GM18861 (cell line): Measurements from ENCODE around the gene MAB21L1.

Experiments
- ATAC-seq: cut with Tn5 transposase; IDR thresholded peaks from one replicate; pipeline ENCODE4 v1.9.1; 2021; ENCODE audit not compliant: unreplicated experiment

MAB21L1 gene

DNA sequence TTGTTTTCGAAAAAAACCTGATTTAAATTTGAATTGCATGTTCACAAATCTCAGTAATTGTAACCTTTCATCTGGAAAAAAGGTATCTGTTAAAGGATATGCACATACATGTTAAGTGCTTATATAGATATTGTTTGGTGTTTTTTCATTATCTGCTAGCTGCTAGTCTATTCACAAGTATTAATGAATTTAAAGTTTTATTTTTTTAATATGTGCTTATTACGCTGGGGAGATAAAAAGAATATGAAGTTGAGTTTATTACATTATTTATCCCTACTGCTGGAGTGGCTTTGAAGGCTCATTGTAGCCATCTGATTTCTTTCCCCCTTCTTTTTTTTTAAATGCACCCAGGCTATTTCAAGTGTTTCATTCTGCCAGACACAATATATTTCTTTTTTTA lies 3.9 kb upstream of the MAB21L1 start:
- ATAC-seq: no peak

DNA sequence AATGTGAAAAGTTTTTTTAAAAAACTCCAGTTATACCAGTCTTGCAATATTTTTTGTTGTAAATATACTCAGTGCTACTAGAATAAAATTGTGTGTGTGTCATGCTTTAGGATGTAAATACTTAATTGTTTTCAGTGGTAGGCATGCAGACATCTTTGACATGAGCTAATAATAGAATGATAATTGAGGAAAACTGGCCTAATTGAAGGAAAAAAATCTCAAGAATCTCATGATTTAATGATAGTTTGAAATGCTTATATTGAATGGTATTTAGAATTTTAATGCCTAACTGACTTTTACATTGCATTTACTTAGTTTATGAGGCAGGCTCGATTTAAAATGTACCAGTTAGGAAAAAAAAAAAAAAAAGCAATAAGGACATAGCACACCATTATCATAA lies 3.2 kb upstream of the MAB21L1 start:
- ATAC-seq: no peak

DNA sequence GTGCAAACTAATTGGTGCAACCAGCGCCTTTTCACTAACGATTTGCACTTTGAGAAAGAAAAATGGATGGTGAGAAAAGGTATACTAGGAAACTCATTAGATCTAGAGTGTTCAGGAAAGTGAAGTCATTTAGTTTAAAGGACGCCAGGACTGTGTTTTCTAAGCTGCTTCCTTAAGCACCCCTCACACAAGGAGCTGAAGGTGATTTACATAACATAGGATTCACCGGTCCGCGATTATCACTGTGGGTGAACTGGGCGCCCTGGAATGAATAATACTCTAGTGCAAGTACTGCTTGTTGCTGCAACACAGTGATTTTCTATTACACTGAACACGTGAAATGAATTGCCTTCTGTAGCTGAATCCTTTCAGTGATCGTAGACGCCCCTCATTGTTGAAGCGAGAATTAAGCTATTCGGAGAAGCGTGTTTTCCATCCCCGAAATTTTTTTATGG lies 2.6 kb upstream of the MAB21L1 start:
- no peak for ATAC-seq

DNA sequence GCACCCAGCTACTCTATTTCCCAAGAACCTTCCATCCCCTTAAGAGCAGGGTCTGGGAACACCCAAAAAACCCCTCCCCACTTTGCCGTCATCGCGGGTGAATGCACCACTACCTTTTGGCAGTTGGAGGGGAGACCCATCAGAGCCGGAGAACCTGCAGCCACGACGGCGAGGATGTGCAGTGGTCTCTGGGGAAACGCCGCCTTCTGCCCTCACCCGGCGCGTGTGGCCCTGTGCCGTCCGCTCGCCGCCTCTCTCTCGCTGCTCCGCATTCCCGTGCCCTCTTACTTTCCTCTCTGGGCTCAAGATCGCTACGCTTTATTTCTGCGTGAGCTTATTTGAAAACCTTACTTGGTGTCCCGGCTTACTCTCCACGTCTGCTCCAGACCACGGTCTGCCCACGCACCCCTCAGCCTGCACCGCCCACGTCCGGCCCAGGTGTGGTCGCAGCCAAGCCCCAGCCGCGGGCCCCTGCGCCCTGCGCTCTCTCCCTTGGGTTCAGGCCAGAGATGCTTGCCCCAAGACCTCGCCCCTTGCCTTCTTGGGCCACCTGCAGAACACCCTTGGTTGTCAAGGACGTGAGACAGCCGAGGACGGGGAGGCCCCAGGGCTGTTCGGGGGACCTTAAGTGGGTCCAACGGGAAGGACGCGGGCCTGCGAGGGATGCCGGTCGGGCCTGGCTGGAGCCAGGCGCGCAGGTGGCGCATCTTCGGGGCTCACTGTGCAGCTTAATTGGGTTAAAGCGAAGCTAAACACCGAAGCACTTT lies 2.0 kb upstream of the MAB21L1 start:
- no peak for ATAC-seq

DNA sequence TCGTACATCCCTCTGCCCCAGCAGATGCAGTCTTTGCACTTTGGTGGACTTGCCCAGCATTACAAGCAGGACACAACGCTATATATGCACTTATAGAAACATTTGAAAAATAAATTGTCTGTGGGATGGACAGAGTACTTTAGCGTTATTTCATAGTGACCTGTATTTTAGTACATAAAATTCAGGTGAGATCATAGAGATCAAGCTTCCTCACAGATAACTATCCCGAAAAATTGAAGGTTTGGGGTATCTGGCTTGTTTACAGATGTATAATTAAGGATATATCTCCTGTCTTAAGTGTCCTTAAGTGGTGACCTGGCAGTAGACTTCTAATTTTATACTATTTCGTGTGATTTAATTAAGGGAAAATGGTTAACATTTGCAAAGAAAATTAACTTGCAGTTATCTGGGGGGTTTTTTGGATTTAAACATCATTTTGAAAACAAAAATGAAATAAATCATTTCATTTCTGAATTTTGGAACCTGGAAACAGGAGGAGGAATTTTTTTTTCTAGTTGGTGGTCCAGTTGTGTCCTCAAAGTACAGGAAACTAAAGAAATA lies 977 bp upstream of the MAB21L1 start:
- ATAC-seq: no peak

DNA sequence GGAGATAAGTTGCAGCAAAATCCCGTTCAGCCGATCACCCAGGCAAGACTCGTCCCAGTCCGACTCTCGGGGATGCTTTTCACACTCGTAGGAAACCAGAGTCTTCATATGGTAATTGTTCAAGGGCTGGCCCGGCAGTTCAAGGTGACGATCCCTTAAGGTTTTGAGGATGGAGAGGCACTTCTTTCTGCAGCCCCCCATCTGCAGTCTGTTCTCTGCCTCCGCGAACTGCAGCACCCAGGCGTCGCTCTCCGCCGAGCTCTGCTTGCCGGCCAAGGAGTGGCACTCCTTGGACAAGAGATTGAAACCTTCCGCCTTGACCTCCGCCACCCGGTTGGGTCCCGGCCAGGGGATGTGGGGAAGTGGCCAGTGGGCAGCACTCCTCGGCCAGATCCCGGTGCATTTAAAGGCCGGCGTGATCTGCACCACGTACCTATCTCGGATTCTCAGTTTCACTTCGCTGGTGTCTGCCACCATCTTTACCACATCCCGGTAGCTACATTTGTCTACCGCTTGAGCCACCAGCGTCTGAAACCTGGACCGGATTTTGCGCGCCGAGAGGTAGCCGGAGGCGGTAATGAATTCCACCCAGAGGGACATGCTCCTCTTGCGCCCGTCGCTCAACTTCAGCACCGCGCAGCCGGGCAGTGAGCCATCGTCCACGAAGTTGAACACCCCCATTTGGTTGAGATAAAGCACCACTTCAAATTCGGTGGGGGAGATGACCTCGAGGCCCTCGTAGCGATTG lies 1.1 kb downstream of the MAB21L1 start:
- ATAC-seq: peak; percentile 53

DNA sequence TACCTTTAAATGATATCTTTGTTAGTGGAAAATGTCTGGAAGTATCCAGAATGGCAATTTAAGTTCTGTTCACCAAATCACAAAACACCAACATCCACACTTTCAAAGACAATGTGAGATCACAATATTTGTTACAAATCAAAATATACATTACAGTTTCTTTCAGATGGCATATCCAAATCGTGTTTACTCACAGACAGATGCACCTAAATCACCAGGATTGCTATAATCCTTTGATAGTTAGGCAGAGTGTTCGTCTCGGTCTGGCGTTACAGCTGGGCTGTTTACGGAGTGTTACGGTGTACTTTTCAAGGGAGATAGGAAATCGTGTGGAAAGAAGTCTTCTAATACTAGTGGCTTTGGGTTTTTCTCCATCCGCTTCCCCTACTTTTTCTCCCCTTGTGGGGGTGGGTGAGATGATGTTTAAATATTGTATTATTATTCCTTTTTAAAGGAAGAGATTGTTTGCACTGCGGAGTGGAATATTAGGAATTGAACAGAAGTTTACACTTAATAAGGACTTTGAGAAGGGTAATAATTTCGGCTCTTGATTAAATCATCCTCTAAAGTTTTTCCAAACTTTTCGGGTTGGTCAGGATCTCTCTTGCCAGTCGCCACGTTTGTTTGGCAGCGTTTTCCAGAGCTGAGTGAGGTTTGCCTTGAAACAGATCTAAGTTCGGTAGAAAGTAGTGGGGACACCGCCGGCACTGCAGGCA lies 1.8 kb downstream of the MAB21L1 start:
- no peak for ATAC-seq

DNA sequence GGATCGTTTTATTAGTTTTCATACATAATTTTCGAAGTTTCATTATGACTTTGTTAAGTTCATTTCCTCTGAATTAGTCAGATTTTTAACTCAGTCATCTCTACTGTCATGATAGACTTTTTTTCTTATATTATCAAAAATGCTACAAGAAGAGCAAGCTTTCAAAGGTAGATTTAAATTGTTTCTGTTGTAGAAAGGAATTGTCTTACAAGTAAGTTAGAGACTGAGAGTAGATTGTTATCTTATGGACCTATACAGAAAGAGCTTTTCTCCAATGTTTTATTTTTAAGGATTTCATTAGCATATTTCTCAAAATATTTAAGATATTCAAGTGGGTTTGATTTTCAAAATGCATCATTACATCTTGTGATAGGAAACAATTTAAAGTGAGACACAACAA lies 2.7 kb downstream of the MAB21L1 start:
- no peak for ATAC-seq

DNA sequence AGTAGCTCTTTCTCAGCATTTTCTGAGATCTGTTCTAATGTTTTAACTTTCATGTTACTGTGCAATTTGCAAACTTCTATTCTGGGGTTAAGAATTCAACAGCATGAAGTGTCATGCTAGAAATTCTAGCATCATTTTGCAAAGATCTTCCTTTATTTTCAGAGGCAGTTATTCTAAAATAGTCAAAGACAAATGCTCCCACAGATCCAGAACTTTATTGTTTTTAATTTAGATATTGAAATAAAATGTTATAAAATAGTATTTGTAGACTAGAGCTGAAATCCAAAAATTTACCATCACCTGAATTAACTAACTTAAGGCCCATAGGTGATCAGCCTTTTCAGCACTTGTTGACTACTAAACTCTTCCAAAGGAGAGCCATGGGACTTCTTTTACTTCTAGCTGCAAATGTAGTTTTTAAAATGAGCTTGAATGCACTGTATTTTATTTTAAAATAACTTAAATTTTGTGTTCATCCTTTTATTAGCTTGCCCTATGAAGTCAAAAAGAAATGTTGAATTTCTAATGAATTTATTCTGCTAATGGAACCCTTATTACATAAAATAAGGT lies 3.2 kb downstream of the MAB21L1 start:
- no peak for ATAC-seq

DNA sequence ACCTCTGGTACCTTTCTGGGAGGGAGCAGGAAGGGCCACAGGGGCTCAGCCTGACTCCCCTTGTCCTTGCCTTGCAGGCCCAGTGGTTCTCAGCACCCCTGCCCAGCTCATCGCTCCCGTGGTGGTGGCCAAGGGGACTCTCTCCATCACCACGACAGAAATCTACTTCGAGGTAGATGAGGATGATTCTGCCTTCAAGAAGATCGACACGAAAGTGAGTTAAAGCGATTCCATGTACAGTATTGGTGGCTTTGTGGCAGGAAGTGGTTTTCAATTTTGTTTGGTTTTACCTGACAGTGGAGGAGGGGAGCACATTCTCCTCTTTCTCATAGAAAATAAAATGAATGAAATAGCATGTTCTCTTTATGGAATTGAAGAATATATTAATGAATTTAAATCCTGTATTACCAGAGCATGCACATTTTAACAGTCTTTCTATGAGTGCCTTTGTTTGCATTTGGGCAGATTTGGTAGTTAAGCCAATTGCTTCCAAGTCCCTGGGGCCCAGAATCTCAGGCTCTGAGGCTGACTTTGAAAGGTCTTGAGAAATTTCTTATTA lies 4.1 kb downstream of the MAB21L1 start:
- no peak for ATAC-seq

DNA sequence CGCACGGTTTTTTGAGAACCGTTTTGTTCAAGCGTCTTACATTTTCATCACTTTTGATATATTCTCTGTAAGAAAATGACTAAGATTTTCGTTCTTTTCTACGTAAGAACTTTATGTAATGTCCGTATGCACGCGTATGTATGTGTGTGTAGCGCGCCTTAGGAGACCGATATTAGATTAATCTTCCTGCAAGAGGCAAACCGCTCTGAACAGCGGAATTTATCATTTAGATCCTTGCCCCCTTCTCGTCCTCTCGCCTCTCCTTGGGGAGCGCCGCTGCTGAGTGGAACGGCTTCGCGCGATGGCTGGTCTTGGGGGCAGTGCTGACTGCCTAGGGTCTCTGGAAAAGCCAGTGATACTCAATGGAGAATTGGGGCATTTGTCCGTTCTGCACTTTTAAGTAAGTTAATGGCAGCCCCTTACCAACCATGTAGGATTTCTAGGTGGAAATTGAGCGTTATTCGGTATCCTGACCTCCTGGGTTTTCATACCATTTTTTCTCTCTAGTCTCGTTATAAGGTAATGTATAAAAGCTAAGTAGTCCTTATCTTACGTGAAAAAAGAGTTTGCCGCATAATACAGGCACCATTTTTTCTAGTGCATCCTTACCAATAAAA lies 4.7 kb downstream of the MAB21L1 start:
- no peak for ATAC-seq

DNA sequence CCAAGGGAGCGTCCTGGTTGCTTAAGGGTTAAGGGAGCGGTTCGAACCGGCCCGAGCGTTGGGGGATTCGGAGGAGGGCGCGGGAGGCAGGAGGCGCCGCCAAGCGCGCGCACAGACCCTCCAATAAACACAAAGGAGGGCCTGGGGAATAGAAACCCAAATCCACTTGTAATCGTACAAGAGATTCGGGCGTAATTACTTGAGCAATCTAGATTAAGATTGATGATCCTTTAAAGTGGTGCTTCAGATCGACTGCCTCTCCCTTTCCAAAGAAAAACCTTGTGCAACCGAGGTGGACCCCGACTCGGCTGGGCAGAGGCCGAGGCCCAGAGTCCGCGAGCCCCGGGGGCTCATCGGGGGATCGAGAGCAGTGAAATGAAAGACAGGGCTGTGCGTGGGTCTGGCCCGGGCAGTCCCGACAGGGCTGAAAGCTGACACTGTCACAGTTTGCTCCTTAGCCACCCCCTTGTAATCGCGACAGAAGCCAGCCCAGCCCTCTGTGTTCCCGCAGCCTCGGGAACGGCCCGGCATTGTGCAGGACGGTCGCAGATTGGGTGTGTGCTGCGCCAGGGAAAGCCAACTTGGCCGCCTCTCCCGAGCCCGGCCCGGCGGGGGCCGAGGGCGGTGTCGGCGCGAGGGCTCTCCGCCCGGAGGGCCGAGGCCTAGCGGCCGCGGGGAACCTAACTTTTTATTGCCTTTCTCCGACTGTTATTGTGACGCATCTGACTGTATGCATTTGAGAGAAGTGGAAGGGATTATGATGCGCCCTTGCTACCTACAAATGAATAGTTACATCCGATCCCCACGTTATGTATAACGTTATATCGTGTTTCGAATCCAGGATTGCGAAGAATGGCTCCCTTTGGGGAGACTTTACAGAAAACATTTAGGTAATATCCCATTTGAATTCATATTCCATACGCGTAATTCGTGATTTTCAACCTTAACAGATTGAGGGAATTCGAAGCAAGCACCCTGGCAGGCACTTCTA lies 5.5 kb downstream of the MAB21L1 start:
- no peak for ATAC-seq

DNA sequence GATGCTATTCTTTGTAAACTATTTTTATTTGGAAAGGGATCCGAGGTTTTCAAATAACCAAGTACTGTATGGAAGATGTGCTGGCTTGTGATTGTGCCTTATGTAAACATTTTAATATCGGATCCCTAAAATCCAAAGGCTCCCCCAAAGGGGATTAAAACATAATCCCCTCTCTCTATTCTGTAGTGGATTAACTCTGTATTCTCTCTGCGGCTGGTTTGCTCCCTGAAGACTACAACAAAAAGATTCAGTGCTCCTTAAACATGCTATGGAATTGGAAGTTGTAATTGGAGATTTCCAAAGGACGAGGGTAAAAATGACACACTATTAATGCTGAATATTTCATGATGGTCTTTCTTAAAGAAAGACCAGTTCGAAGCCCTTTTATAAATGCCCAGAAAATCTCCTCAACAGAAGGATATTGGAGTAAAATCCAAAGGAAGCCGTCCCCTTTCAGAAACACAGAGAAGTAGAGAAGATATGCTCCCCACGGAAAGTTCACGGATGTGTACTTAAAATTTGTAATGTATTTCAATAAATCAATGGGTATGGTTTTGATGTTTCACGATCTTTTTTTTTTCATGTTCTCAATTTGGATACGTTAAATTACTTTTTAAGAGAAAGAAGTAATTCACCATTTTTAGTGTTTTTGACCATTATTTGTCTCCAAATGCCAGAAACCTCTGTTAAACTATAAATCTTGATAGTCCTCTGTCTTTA lies 6.5 kb downstream of the MAB21L1 start:
- no peak for ATAC-seq

DNA sequence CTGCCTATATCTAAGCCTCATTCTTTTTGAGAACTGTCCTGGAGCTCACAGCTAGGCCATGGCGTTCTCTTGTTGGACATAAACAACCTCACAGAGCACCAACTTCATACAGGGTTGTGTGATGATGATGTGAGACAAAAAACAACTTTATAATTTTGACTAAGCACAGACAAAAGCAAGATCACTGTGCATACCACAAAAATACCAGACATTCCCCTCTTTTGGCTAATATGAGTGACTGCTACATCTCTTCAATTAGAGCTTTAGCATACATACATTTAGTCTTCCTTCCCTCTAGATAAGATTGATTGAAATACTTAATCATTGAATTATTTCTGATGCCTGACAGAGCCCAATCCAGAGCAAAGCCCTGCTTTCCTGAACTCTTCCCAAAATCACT lies 8.3 kb downstream of the MAB21L1 start:
- ATAC-seq: no peak

DNA sequence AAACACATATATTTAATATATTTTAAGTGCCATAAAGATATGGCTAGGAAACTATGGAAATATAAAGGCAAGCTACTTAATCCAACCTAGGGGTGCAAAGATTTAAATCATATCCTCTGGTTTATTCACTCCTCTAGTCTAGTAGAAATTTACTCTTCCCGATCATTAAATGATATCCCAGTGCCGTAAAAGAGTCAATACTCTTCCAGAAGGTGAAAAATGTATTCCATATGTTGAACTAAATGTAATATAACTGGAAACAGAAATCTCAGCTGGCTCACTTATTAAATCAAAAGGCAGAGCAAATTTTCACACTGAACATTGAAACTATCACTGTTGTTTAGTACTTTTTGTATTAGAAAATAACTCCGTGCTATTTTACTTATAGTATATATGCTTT lies 11.1 kb downstream of the MAB21L1 start:
- ATAC-seq: no peak

DNA sequence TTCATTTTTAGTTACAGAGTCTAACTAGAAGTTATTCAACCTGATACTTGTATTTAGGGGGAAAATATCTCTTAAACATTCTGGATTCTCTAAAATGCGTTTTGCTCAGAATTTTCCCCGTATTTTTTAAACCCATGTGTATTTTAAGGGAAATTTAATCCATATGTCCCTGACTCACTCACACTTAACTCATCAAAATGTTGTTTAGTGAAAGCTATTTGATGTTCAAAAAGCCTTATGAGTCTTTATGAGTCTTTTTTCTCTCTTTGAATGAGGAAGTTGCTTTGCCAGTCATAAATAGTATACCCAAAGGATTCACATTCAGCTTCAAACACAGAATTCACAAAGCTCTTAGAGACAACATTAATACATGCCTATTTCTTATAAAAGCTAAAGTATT lies 16.4 kb downstream of the MAB21L1 start:
- ATAC-seq: no peak

DNA sequence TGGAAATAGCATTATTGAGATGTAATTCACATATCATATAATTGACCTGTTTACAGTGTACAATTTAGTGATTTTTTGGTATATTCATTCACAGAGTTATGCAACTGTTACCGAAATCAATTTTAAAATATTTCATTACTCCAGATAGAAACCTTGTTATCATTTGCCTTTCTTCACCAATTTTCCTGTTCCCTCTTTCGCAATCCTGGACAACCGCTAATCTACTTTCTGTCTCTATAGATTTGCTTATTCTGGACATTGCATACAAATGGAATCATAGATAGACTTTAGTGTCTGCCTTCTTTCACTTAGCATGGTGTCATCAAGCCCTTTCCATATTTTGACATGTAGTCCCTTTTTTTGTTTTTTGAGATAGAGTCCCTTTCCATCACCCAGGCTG lies 19.2 kb downstream of the MAB21L1 start:
- ATAC-seq: no peak

DNA sequence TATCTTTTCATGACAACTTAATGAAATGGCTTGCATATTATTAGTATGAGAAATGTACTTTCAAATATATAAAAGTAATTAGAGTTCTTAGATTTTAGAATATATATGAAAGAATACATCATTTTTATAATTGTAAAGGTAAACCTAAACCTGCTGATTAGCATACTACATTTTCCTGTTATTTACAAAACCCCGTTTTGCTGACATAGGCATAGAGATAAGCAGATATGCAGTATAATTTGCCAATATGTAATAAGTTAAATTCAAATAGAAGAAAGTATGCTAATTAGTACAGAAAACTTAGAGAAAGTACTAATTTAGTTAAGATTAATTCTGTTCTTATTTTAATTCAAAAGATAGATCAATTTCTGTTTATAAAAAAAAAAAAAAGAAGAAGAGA lies 21.5 kb downstream of the MAB21L1 start:
- no peak for ATAC-seq

DNA sequence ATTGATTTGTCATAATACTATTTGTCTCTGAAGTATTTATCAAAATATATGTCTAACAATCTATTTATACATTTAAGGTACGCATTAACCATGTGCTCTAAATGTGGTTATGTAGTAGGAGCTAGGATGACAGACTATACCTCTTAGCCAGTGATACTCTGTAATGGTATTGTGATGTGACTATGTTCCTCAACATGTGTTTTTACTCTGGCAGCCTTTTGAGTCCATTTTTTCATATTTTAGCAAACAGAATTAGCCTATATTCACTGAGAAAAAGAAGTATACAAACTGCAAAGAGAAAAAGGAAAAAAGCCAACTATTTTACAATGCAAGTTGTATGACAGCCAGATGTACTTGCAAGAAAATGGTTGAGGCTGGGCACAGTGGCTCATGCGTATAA lies 26.7 kb downstream of the MAB21L1 start:
- no peak for ATAC-seq
